Measurements from ENCODE around the gene RUNX1. TPM values are rescaled to one million over a fixed set of nuclear protein-coding genes. Genes with fewer than 3 reads are reported as not detected.

RUNX1 gene
- total and polyA plus RNA-seq, 4 experiments from 2014 or later = 6.0 to 96.3 (median 56.4) TPM

DNA sequence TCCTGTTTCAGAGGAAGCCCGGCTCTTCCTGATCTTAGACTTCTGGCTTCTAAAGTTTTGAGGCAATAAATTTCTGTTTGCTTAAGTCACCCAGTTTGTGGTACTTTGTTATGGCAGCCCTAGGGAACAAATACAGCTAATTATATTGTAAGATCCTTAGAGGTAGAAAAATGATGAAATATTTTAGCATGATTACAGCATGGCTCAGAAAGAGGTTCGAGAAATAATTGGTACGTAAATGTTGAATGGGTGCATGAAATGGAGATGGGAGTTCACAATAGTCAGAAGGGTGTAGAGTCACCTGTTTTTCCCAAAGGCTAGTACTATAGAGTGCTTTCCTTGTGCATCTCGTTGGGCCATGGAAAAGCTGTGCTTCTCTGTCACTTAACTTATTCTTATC lies 123.5 kb downstream of the RUNX1 start:
- H3K27ac ChIP-seq (ENCODE audit: low read depth, low read length) = no peak overlapping the region
- H3K4me1 ChIP-seq (ENCODE audit: insufficient read depth, low read length) = peaks cover 56% of the 10 kb centered on the region
- CTCF ChIA-PET (ENCODE audit: partially characterized antibody) = no interaction called here
- Mint-ChIP-seq H3K27me3 (no peaks in the 10 kb centered on the region), H3K36me3 (peaks cover 29 to 39% of the 10 kb centered on the region in 2 donors), H3K4me3 (peak overlapping the region in 1 of 8 donors; percentile 4), H3K9me3 (peaks cover 0 to 2% (median 0%) of the 10 kb centered on the region in 8 donors), H3K4me1 (peaks cover 47 to 80% (median 65%) of the 10 kb centered on the region in 4 donors), H3K27ac (peak overlapping the region in 1 of 7 donors; percentile 43)
- H3K4me3 ChIP-seq (ENCODE audit: low read length in 2 of 2) = no peak overlapping the region
- no peaks in the 10 kb centered on the region for H3K9me3 ChIP-seq (ENCODE audit: control insufficient read depth in 1 of 2, low read length in 2 of 2)
- POLR2A ChIA-PET (ENCODE audit: partially characterized antibody) = interaction anchor here (1.8 kb wide), 1 partner anchor 126 kb away, joined by 5 read pairs; no protein-coding TSS in a partner anchor
- no peaks in the 10 kb centered on the region for H3K27me3 ChIP-seq (ENCODE audit: insufficient read depth, low read length)
- intact Hi-C loops (cut with micrococcal nuclease) = no loop called here
- no peaks in the 10 kb centered on the region for H3K36me3 ChIP-seq (ENCODE audit: insufficient read depth, low read length)
- DNase-seq = no peak

DNA sequence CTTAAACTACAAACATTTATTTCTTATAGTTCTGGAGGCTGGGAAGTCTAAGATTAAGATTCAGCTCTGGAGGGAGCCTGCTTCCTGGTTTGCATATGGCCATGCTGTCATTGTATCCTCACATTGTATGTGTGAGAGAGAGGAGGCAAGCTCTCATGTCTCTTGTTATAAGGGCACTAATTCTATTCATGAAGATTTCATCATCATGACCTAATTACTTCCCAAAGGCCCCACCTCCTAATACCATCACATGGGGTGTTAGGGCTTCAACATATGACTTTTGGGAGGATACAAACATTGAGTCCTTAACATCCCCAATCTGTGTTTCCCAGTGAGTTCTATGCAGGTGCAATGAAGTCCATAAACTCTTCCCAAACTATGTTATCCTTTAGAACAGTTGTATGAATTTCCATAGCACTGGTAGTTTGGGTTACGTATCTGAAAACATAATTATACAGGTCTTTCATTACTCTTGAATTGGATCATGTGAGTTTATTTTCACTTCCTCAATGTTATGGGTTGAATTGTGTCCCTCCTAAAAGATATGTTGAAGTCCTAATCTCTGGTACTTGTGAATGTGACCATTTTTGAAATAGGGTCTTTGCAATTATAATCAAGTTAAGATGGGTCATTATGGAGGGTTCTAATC lies 124.2 kb downstream of the RUNX1 start:
- Histone ChIP-seq H3K27ac (ENCODE audit: low read depth, low read length) (no peak overlapping the region), H3K4me3 (ENCODE audit: low read length in 2 of 2) (no peak overlapping the region), H3K27me3 (ENCODE audit: insufficient read depth, low read length) (no peaks in the 10 kb centered on the region), H3K4me1 (ENCODE audit: insufficient read depth, low read length) (peaks cover 52% of the 10 kb centered on the region), H3K9me3 (ENCODE audit: control insufficient read depth in 1 of 2, low read length in 2 of 2) (no peaks in the 10 kb centered on the region), H3K36me3 (ENCODE audit: insufficient read depth, low read length) (no peaks in the 10 kb centered on the region)
- CTCF ChIA-PET (ENCODE audit: partially characterized antibody) = no interaction called here
- no peak for DNase-seq
- H3K4me1 Mint-ChIP-seq = peaks cover 50 to 83% (median 68%) of the 10 kb centered on the region in 4 donors
- H3K27ac Mint-ChIP-seq = peak overlapping the region in 2 of 7 donors; percentile 24 to 74
- POLR2A ChIA-PET (ENCODE audit: partially characterized antibody) = interaction anchor here (1.8 to 1.9 kb wide), 2 partner anchors 11 to 127 kb away, joined by 5 read pairs; no protein-coding TSS in a partner anchor
- intact Hi-C loops (cut with micrococcal nuclease) = no loop called here
- H3K4me3 Mint-ChIP-seq = no peak overlapping the region
- no peaks in the 10 kb centered on the region for H3K9me3 Mint-ChIP-seq
- no peaks in the 10 kb centered on the region for H3K27me3 Mint-ChIP-seq
- peaks cover 34 to 41% of the 10 kb centered on the region in 2 donors for H3K36me3 Mint-ChIP-seq

DNA sequence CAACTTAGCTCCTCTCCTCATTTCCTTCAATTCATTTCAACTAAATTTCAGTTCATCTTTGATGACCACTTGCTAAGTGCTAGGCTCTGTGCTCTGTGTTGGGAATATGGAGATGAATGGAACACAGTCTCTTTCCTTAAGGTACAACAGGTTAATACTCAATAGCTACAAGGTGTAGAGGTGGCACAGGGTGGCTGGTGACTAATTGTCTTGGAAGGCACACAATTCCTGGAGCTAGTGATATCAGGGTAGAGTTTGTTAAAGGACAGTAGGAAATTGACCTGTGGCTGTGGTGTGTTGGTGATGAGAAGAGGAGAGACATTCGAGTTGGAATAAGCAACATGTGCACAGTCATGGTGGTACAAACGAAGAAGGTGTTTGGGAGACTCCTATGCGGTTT lies 124.9 kb downstream of the RUNX1 start:
- Histone ChIP-seq H3K4me3 (ENCODE audit: low read length in 2 of 2) (no peak overlapping the region), H3K27me3 (ENCODE audit: insufficient read depth, low read length) (no peaks in the 10 kb centered on the region), H3K4me1 (ENCODE audit: insufficient read depth, low read length) (peaks cover 49% of the 10 kb centered on the region), H3K9me3 (ENCODE audit: control insufficient read depth in 1 of 2, low read length in 2 of 2) (no peaks in the 10 kb centered on the region), H3K27ac (ENCODE audit: low read depth, low read length) (no peak overlapping the region), H3K36me3 (ENCODE audit: insufficient read depth, low read length) (no peaks in the 10 kb centered on the region)
- no peak overlapping the region for H3K4me3 Mint-ChIP-seq
- ChIA-PET CTCF (ENCODE audit: partially characterized antibody) (interaction anchor here (1.5 kb wide), 1 partner anchor 127 kb away, joined by 4 read pairs; no protein-coding TSS in a partner anchor), POLR2A (ENCODE audit: partially characterized antibody) (interaction anchor here (0.6 to 1.9 kb wide), 2 partner anchors 10 to 12 kb away, joined by 3 to 5 read pairs; no protein-coding TSS in a partner anchor)
- intact Hi-C loops (cut with micrococcal nuclease) = no loop called here
- no peak for DNase-seq
- no peaks in the 10 kb centered on the region for H3K27me3 Mint-ChIP-seq
- H3K36me3 Mint-ChIP-seq = peaks cover 40 to 47% of the 10 kb centered on the region in 2 donors
- H3K27ac Mint-ChIP-seq = peak overlapping the region in 3 of 7 donors; percentile 1 to 46 (median 24)
- H3K9me3 Mint-ChIP-seq = no peaks in the 10 kb centered on the region
- H3K4me1 Mint-ChIP-seq = peaks cover 53 to 86% (median 69%) of the 10 kb centered on the region in 4 donors

DNA sequence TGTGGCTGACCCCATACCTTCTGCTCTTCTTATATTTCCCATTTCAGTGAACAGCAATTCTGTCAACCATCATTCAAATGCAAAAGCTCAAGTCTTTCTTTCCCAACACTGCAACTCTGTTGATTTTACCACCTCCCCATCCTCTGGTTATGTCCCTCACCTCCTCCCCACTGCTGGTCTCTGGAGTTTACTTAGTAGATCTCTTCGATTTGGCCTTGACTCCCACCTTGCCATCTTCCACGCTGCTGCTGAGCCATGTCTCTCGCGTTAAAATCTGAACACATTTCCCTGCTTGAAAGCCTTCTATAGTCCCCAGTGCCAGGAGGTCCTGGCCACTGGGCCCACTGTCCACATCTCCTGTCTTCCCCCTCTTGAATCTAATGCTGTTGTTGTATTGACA lies 125.5 kb downstream of the RUNX1 start:
- Mint-ChIP-seq H3K4me3 (peak overlapping the region in 1 of 8 donors; percentile 45), H3K4me1 (peaks cover 51 to 83% (median 65%) of the 10 kb centered on the region in 4 donors), H3K9me3 (no peaks in the 10 kb centered on the region), H3K36me3 (peaks cover 40 to 47% of the 10 kb centered on the region in 2 donors), H3K27me3 (no peaks in the 10 kb centered on the region), H3K27ac (peak overlapping the region in 3 of 7 donors; percentile 37 to 65 (median 38))
- H3K27me3 ChIP-seq (ENCODE audit: insufficient read depth, low read length) = no peaks in the 10 kb centered on the region
- intact Hi-C loops (cut with micrococcal nuclease) = no loop called here
- no peak for DNase-seq
- no peak overlapping the region for H3K4me3 ChIP-seq (ENCODE audit: low read length in 2 of 2)
- no peaks in the 10 kb centered on the region for H3K36me3 ChIP-seq (ENCODE audit: insufficient read depth, low read length)
- ChIA-PET POLR2A (ENCODE audit: partially characterized antibody) (interaction anchor here (0.6 to 1.9 kb wide), 2 partner anchors 11 to 13 kb away, joined by 3 to 5 read pairs; no protein-coding TSS in a partner anchor), CTCF (ENCODE audit: partially characterized antibody) (interaction anchor here (1.5 to 1.8 kb wide), 2 partner anchors 10 to 128 kb away, joined by 4 read pairs; no protein-coding TSS in a partner anchor)
- H3K4me1 ChIP-seq (ENCODE audit: insufficient read depth, low read length) = peaks cover 51% of the 10 kb centered on the region
- H3K9me3 ChIP-seq (ENCODE audit: control insufficient read depth in 1 of 2, low read length in 2 of 2) = no peaks in the 10 kb centered on the region
- H3K27ac ChIP-seq (ENCODE audit: low read depth, low read length) = no peak overlapping the region

DNA sequence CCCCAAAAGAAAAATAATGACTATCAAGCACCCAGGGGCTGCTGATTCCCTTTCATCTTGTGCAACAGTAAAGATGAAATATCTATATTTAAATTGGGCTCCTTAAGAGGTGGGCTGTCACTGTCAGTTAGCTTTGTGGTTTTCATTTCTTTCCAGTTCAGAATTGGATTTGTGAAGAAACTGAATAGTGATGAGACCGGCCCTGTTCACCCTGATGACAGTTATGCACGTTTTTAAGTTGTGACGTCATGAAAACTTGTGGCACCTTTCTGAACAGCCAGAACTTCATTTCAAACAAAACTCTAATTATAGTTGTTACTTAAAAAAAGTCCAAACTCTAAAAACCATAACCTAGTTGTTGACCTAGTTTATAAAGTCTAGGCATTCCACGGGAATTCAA lies 125.9 kb downstream of the RUNX1 start:
- Histone ChIP-seq H3K4me3 (ENCODE audit: low read length in 2 of 2) (no peak overlapping the region), H3K27me3 (ENCODE audit: insufficient read depth, low read length) (no peaks in the 10 kb centered on the region), H3K9me3 (ENCODE audit: control insufficient read depth in 1 of 2, low read length in 2 of 2) (no peaks in the 10 kb centered on the region), H3K27ac (ENCODE audit: low read depth, low read length) (no peak overlapping the region), H3K4me1 (ENCODE audit: insufficient read depth, low read length) (peaks cover 51% of the 10 kb centered on the region), H3K36me3 (ENCODE audit: insufficient read depth, low read length) (no peaks in the 10 kb centered on the region)
- H3K27ac Mint-ChIP-seq = no peak overlapping the region
- intact Hi-C loops (cut with micrococcal nuclease) = no loop called here
- no peaks in the 10 kb centered on the region for H3K9me3 Mint-ChIP-seq
- no peak for DNase-seq
- ChIA-PET CTCF (ENCODE audit: partially characterized antibody) (interaction anchor here (1.5 to 1.8 kb wide), 2 partner anchors 11 to 128 kb away, joined by 4 read pairs; no protein-coding TSS in a partner anchor), POLR2A (ENCODE audit: partially characterized antibody) (interaction anchor here (1.9 kb wide), 1 partner anchor 13 kb away, joined by 5 read pairs; no protein-coding TSS in a partner anchor)
- peaks cover 51 to 86% (median 65%) of the 10 kb centered on the region in 4 donors for H3K4me1 Mint-ChIP-seq
- H3K27me3 Mint-ChIP-seq = no peaks in the 10 kb centered on the region
- no peak overlapping the region for H3K4me3 Mint-ChIP-seq
- peaks cover 40 to 47% of the 10 kb centered on the region in 2 donors for H3K36me3 Mint-ChIP-seq

DNA sequence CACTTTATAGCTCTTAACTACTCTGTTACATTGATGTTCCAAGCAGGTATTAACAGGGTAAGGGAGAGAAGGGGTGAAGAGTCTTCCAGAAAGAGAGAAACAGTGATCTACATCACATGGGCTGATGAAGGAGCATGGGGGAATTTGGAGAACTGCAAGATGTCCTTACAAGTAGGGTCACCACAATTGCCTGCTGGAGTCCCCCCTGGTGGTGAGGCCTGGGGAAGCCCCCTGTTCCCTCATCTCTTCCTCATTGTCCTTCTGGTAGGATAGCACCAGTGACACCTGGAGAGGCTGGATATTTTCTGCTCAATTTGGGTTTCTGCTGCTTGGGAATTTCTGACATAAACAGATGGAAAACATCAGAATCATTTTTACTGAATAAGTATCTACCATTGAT lies 126.6 kb downstream of the RUNX1 start:
- ChIA-PET CTCF (ENCODE audit: partially characterized antibody) (interaction anchor here (1.8 kb wide), 1 partner anchor 12 kb away, joined by 4 read pairs; no protein-coding TSS in a partner anchor), POLR2A (ENCODE audit: partially characterized antibody) (interaction anchor here (1.0 kb wide), 1 partner anchor 11 kb away, joined by 3 read pairs; no protein-coding TSS in a partner anchor)
- peaks cover 51% of the 10 kb centered on the region for H3K4me1 ChIP-seq (ENCODE audit: insufficient read depth, low read length)
- no peak for DNase-seq
- Mint-ChIP-seq H3K27me3 (no peaks in the 10 kb centered on the region), H3K4me1 (peaks cover 51 to 85% (median 67%) of the 10 kb centered on the region in 4 donors), H3K4me3 (no peak overlapping the region), H3K9me3 (no peaks in the 10 kb centered on the region), H3K27ac (peak overlapping the region in 3 of 7 donors; percentile 19 to 55 (median 43)), H3K36me3 (peaks cover 42 to 47% of the 10 kb centered on the region in 2 donors)
- H3K4me3 ChIP-seq (ENCODE audit: low read length in 2 of 2) = no peak overlapping the region
- H3K9me3 ChIP-seq (ENCODE audit: control insufficient read depth in 1 of 2, low read length in 2 of 2) = no peaks in the 10 kb centered on the region
- no peaks in the 10 kb centered on the region for H3K27me3 ChIP-seq (ENCODE audit: insufficient read depth, low read length)
- H3K36me3 ChIP-seq (ENCODE audit: insufficient read depth, low read length) = no peaks in the 10 kb centered on the region
- no peak overlapping the region for H3K27ac ChIP-seq (ENCODE audit: low read depth, low read length)
- intact Hi-C loops (cut with micrococcal nuclease) = no loop called here

DNA sequence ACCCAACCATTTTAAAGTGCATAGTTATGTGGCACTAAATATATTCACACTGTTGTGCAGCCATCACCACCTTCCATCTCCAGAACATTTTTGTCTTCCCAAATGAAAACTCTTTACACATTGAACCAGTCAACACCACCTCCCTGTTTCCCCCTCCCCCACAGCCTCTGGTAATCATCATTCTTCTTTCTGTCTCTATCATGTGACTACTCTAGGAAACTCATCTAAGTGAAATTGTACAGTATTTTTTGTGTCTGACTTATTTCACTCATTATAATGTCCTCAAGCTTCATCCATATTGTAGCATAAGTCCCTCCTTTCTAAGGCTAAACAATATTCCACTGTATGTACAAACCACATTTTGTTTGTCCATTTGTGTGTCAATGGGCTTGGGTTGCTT lies 128.0 kb downstream of the RUNX1 start:
- no peaks in the 10 kb centered on the region for H3K9me3 ChIP-seq (ENCODE audit: control insufficient read depth in 1 of 2, low read length in 2 of 2)
- no peaks in the 10 kb centered on the region for H3K27me3 Mint-ChIP-seq
- no peak overlapping the region for H3K4me3 Mint-ChIP-seq
- POLR2A ChIA-PET (ENCODE audit: partially characterized antibody) = no interaction called here
- DNase-seq = no peak
- peak overlapping the region in 4 of 7 donors; percentile 10 to 82 (median 48) for H3K27ac Mint-ChIP-seq
- H3K4me3 ChIP-seq (ENCODE audit: low read length in 2 of 2) = no peak overlapping the region
- H3K27me3 ChIP-seq (ENCODE audit: insufficient read depth, low read length) = no peaks in the 10 kb centered on the region
- H3K9me3 Mint-ChIP-seq = no peaks in the 10 kb centered on the region
- H3K36me3 ChIP-seq (ENCODE audit: insufficient read depth, low read length) = no peaks in the 10 kb centered on the region
- intact Hi-C loops (cut with micrococcal nuclease) = no loop called here
- H3K4me1 ChIP-seq (ENCODE audit: insufficient read depth, low read length) = peaks cover 45% of the 10 kb centered on the region
- no peak overlapping the region for H3K27ac ChIP-seq (ENCODE audit: low read depth, low read length)
- CTCF ChIA-PET (ENCODE audit: partially characterized antibody) = no interaction called here
- H3K36me3 Mint-ChIP-seq = peaks cover 43 to 45% of the 10 kb centered on the region in 2 donors
- H3K4me1 Mint-ChIP-seq = peaks cover 49 to 87% (median 67%) of the 10 kb centered on the region in 4 donors
